Heart left ventricle (tissue), 16 donors: Measurements from ENCODE around the gene SH3BGR. TPM values are rescaled to one million over a fixed set of nuclear protein-coding genes. Genes with fewer than 3 reads are reported as not detected.

Source experiments
- ATAC-seq, 4 donors: fragments of 200-7000 bp; cut with Tn5 transposase; one replicate each; pipeline ENCODE4 v1.9.1; 2020 to 2022; ENCODE audit warnings: moderate library complexity in 4 of 4, mild to moderate bottlenecking in 3 of 4, moderate number of reproducible peaks in 1 of 4
- DNase-seq, 5 donors: peaks; one replicate each; pipeline ENCODE4 v3.0.0-alpha.2; 2020
- H3K27ac ChIP-seq, 12 donors: fragments of 200-600 bp; sonication (generic) in 4 of 12; one replicate each; pipeline versions ENCODE4 v1.5.0 to v1.8.0; 2016 to 2022; ENCODE audit warnings: mild to moderate bottlenecking in 2 of 12
- H3K27me3 ChIP-seq, 9 donors: fragments of 200-600 bp; sonication (generic) in 2 of 9; one replicate each; pipeline versions ENCODE4 v1.5.1 to v1.8.0; 2016 to 2022; ENCODE audit warnings: mild to moderate bottlenecking in 3 of 9
- H3K36me3 ChIP-seq, 9 donors: fragments of 200-600 bp; sonication (generic) in 2 of 9; one replicate each; pipeline versions ENCODE4 v1.5.0 to v1.8.0; 2018 to 2022; ENCODE audit warnings: mild to moderate bottlenecking in 2 of 9
- H3K4me1 ChIP-seq, 12 donors: fragments of 200-600 bp; sonication (generic) in 4 of 12; one replicate each; pipeline versions ENCODE4 v1.5.0 to v1.8.0; 2016 to 2022; ENCODE audit warnings: mild to moderate bottlenecking in 3 of 12
- H3K4me3 ChIP-seq, 12 donors: fragments of 200-600 bp; sonication (generic) in 4 of 12; one replicate each; pipeline versions ENCODE4 v1.5.0 to v1.8.0; 2017 to 2022; ENCODE audit warnings: mild to moderate bottlenecking in 9 of 12, moderate library complexity in 4 of 12
- H3K9me3 ChIP-seq, 12 donors: fragments of 200-600 bp; sonication (generic) in 4 of 12; one replicate each; pipeline versions ENCODE4 v1.5.0 to v1.8.0; 2016 to 2022; ENCODE audit warnings: mild to moderate bottlenecking in 1 of 12
- POLR2A ChIP-seq, 2 donors: fragments of 450-650 bp; IDR thresholded peaks; one replicate each; pipeline ENCODE4 v1.6.1; 2017; ENCODE audit warnings: antibody characterized with exemption in 2 of 2, mild to moderate bottlenecking in 2 of 2, moderate library complexity in 2 of 2
- WGBS, 4 donors: extraction: QIAGEN DNeasy Blood & Tissue Kit in 2 of 4; methylation state at CpG; one replicate each; pipeline versions ENCODE4 v1.1.5 to v1.1.7; 2013 to 2018; 5-methylcytosine and 5-hydroxymethylcytosine counted together
- intact Hi-C, 10 donors: fragments of 100-400 bp; cut with DNase I; formaldehyde crosslinking; loops; one replicate each; pipeline versions ENCODE4 v1.11.1 to v1.14.2; 2022
- polyA plus RNA-seq, 2 donors: library from polyadenylated mRNA; stranded (reverse); fragments of 200-250 nt; gene quantifications; one replicate each; pipeline ENCODE4 v1.2.3, GENCODE V29; 2013
- total RNA-seq, 9 donors: library from RNA; depleted of rRNA in 2 of 9; stranded (reverse); fragments of >200 nt in 2 of 9; fragmentation: NEBNext Ultra II Directional in 3 of 9; extraction: Animal tissue kit (Norgen Biotek cat#: 25700) in 3 of 9; gene quantifications; one replicate each; pipeline versions ENCODE4 v1.1.0 to v1.2.4, GENCODE V29; 2016 to 2023
- TF ChIP-seq, protein P1 (sequence below), 12 donors: fragments of 200-600 bp; sonication (generic) in 4 of 12; IDR thresholded peaks; one replicate each; pipeline versions ENCODE4 v1.5.0 to v1.8.0; 2018 to 2022; ENCODE audit warnings: antibody characterized with exemption in 12 of 12, mild to moderate bottlenecking in 5 of 12
- donor health status: ischemic (EF 13 %, LVEDD 7.1; RV severe dilation, severe dysfunction).
- donor health status: healthy with polysubstance abuse.
- donor health status: DM: no; HTN: yes; CAD: no.
- donor health status: DM: no; HTN: no; CAD: no.
- donor health status: ischemic (EF 25% LVEDD 6.9; RV normal size, moderate dysfunction).
- donor health status: ischemic (EF 25% LVEDD 5.7; RV mildly dilated, moderate dysfunction).
- donor health status: healthy.
- donor health status: DM: yes; HTN: yes; CAD: no.
- donor health status: ischemic (EF 35%, LVEDD 5.7; RV mildly dilated, moderate dysfunction).
- donor health status: nonischemic (EF 11% LVEDD 7.7; RV severe dilation, severe dysfunction).
- donor health status: DM: yes; HTN: yes; CAD: no.
- donor health status: PGD.
- donor health status: ischemic (EF 29% LVEDD 5.4; RV normal size, mild dysfunction).
- donor health status: nonischemic (EF 23%, LVEDD 6.1; RV moderate dilation, normal function).

Gene SH3BGR
- total and polyA plus RNA-seq, 11 donors, result 52.1 to 357 (median 135) TPM

DNA sequence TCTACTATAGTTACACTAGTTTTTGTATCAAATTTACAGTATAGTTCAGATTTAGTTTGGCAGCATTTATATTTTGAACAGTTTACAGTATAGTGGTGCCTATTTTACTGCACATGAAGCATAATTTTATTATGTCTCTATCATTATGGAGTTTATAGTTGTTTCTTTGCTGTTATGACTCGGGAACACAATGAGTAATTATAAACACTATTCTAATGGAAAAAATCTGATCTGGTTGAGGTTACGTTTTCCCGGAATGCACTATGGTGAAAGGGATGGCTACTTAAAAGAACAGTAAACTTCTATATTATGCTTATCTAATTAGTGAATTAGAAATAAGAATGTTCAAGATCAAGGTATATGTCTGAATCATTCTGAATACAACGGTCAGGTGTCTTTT is 16.8 kb upstream of the SH3BGR start:
- ATAC-seq (no peak), DNase-seq (no peak)
- 68 to 82% (median 70%) methylated on average over 4 of the region's 4 CpGs for WGBS, 4 donors
- H3K4me1 ChIP-seq, result no peaks in the 10 kb centered on the region
- no peak overlapping the region for H3K27ac ChIP-seq
- TF ChIP-seq, protein P1, sequence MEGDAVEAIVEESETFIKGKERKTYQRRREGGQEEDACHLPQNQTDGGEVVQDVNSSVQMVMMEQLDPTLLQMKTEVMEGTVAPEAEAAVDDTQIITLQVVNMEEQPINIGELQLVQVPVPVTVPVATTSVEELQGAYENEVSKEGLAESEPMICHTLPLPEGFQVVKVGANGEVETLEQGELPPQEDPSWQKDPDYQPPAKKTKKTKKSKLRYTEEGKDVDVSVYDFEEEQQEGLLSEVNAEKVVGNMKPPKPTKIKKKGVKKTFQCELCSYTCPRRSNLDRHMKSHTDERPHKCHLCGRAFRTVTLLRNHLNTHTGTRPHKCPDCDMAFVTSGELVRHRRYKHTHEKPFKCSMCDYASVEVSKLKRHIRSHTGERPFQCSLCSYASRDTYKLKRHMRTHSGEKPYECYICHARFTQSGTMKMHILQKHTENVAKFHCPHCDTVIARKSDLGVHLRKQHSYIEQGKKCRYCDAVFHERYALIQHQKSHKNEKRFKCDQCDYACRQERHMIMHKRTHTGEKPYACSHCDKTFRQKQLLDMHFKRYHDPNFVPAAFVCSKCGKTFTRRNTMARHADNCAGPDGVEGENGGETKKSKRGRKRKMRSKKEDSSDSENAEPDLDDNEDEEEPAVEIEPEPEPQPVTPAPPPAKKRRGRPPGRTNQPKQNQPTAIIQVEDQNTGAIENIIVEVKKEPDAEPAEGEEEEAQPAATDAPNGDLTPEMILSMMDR (IDR thresholded peaks at IDR 0.05), result no peak
- TF ChIP-seq POLR2A (IDR thresholded peaks at IDR 0.05), result no peak
- no peaks in the 10 kb centered on the region for H3K9me3 ChIP-seq
- no peak overlapping the region for H3K4me3 ChIP-seq
- intact Hi-C loops, result no loop called here
- H3K27me3 ChIP-seq, result no peaks in the 10 kb centered on the region
- H3K36me3 ChIP-seq, result no peaks in the 10 kb centered on the region

DNA sequence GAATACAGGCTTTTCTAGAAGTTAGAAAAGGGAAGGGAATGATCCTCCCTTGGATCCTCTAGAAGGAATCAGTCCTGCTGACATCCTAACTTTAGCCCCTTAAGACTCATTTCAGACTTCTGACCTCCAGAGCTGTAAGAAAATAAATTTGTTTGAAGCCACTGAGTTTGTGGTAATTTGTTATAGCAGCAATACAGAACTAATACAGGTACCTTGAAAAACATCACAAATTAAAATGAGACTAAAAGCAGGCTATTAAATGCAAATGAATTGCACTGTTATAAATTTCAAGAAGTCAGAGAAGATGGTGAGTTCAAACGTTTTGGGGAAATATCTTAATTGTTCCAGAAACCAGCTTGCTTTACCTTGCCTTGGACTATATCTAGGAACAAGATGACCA is 12.5 kb upstream of the SH3BGR start:
- intact Hi-C loops, result no loop called here
- Histone ChIP-seq H3K9me3 (no peaks in the 10 kb centered on the region), H3K4me1 (peaks cover 0 to 7% (median under 1%) of the 10 kb centered on the region in 12 donors), H3K36me3 (no peaks in the 10 kb centered on the region), H3K27me3 (no peaks in the 10 kb centered on the region), H3K27ac (no peak overlapping the region), H3K4me3 (no peak overlapping the region)
- TF ChIP-seq, protein P1 (IDR thresholded peaks at IDR 0.05), result no peak
- no peak for TF ChIP-seq POLR2A (IDR thresholded peaks at IDR 0.05)
- WGBS, 4 donors, result 46 to 59% (median 50%) methylated on average over 1 of the region's 1 CpG
- DNase-seq (no peak), ATAC-seq (no peak)

DNA sequence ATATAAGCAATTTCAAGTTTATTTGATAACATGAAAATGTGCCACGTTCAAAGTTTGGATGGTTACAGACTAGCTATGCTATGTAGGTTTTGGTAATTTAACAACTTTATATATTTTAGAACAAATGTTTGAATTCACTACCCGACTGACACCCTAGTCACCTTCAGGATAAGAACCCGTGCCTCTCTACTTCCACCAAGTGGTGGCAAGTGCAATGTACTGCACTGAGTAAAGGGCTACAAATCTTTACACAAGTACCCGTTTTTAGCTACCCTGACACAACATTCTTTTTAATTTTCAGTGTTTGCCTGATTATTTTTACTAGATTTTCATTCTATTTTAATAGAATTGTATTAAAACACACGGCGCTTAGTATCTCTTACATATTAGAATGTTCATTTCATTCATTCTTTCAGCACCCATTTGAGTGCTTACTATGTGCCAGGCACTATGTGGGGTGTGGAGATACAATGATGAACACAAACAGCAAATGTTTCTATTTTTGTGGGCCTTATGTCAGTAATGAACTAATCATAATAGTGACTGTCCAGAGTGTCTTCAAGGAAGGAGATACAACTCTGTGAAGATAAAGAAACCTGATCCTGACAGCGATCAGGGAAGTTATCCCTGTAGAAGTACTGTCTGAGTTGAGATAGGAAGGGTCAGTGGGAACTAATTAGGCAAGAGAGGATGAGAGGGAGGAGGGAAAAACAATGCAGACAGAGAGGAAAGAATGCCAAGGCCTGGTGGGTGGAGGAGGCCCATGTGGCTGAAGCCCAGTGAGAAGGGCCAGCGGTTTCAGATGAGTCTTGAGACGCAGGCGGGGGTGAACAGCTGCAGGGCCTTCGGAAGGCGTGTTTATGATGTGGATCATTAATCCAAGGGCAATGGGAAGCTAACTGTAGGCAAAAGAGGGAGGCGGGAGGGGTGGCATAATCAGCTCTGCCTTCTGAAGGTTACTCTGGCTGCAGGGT is 10.0 kb upstream of the SH3BGR start:
- Histone ChIP-seq H3K4me3 (no peak overlapping the region), H3K27me3 (no peaks in the 10 kb centered on the region), H3K36me3 (no peaks in the 10 kb centered on the region), H3K27ac (no peak overlapping the region), H3K4me1 (peaks cover 0 to 26% (median 11%) of the 10 kb centered on the region in 12 donors), H3K9me3 (no peaks in the 10 kb centered on the region)
- 50 to 54% (median 52%) methylated on average over 13 of the region's 13 CpGs for WGBS, 4 donors
- TF ChIP-seq, protein P1 (IDR thresholded peaks at IDR 0.05), result peak; percentile 44 to 76 (median 63)
- TF ChIP-seq POLR2A (IDR thresholded peaks at IDR 0.05), result no peak
- no peak for DNase-seq
- intact Hi-C loops, result loop anchor here in 7 of 10 donors (5.0 to 10.0 kb wide), 5 partner anchors 49 to 129 kb away; partner anchors contain the start of gene BRWD1 (in 5 of the 7)
- ATAC-seq, result no peak
